Mucosa of rectum (tissue), 2 donors: ENCODE measurements around the gene YJEFN3.

ENCODE experiments used
- H3K27ac ChIP-seq, 2 donors: one replicate each; pipeline ENCODE4 v1.7.0; 2013; ENCODE audit warnings: inconsistent platforms in 2 of 2, low read depth in 2 of 2, low read length in 2 of 2
- H3K27me3 ChIP-seq, 2 donors: one replicate each; pipeline ENCODE4 v1.7.0; 2013; ENCODE audit warnings: low read length in 2 of 2; ENCODE audit not compliant: control insufficient read depth in 2 of 2, insufficient read depth in 2 of 2
- H3K36me3 ChIP-seq, 2 donors: one replicate each; pipeline ENCODE4 v1.7.0; 2013; ENCODE audit warnings: low read length in 2 of 2; ENCODE audit not compliant: control insufficient read depth in 2 of 2, insufficient read depth in 2 of 2
- H3K4me1 ChIP-seq, 2 donors: one replicate each; pipeline ENCODE4 v1.7.0; 2013; ENCODE audit warnings: low read length in 2 of 2, mild to moderate bottlenecking in 1 of 2; ENCODE audit not compliant: control insufficient read depth in 2 of 2, insufficient read depth in 2 of 2
- H3K4me3 ChIP-seq, 2 donors: one replicate each; pipeline ENCODE4 v1.7.0; 2013; ENCODE audit warnings: low read length in 2 of 2
- H3K9ac ChIP-seq, 2 donors: one replicate each; pipeline ENCODE4 v1.7.0; 2013; ENCODE audit warnings: low read length in 2 of 2, low read depth in 1 of 2, mild to moderate bottlenecking in 1 of 2
- H3K9me3 ChIP-seq, 2 donors: one replicate each; pipeline ENCODE4 v1.7.0; 2013; ENCODE audit warnings: low read length in 2 of 2; ENCODE audit not compliant: control insufficient read depth in 2 of 2
- donor health status: healthy.
- donor health status: Normal muscosa, but diverticular disease.

Gene YJEFN3

DNA sequence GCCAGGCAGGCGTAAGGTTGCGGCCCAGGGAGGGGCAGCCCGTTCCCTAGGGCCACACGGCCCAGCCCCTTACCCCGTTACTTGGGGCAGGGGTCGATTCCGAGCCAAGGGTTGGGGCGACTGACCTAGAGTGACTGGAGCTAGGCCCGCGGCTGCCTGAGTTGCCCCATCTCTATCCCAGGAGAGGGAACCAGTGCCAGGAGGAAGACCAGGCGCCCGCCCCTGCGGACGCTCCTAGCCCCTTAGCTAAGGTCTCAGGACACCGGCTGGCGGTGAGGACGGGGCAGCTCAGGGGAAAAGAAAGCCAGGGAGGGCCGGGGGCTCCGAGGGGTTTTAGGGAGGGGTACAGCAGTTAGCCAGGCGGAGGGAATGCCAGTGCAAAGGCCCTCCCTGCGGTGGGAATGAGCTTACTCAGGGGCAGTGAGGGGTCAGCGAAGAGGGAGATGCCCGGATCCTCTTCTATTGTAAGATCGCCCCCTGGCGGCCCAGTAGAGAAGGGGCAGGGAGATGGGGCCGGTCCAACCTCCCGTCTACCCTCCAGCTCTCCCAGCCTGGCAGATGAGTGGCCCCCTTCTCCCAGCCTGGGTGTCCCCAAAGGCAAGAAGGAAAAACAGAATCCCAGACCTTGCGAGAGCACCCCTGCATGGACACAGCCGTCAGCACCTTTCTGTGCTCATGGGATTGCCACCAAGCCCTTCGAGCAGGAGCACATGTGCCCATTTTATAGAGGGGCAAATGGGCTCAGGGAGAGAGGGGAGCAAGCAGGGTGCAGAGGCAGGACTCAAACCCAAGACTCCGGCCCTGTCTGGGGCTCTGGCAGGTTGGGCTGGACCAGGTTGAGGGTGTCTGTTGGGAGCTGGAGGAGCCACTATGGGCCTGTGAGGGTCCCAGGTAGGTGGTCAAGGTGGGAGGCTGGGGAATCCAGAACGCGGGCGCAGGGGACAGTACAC is 25.6 kb downstream of the YJEFN3 start:
- no peak overlapping the region for H3K9ac ChIP-seq
- H3K9me3 ChIP-seq = no peaks in the 10 kb centered on the region
- H3K27me3 ChIP-seq = no peaks in the 10 kb centered on the region
- H3K4me3 ChIP-seq = no peak overlapping the region
- no peaks in the 10 kb centered on the region for H3K4me1 ChIP-seq
- no peak overlapping the region for H3K27ac ChIP-seq
- H3K36me3 ChIP-seq = no peaks in the 10 kb centered on the region

GRCh38 chr19:19558055-19558454 is 29.3 kb downstream of the YJEFN3 start:
- no peak overlapping the region for H3K4me3 ChIP-seq
- no peak overlapping the region for H3K9ac ChIP-seq
- no peak overlapping the region for H3K27ac ChIP-seq
- H3K36me3 ChIP-seq = no peaks in the 10 kb centered on the region
- H3K27me3 ChIP-seq = no peaks in the 10 kb centered on the region
- H3K9me3 ChIP-seq = no peaks in the 10 kb centered on the region
- H3K4me1 ChIP-seq = no peaks in the 10 kb centered on the region

GRCh38 chr19:19558636-19559035 is 29.9 kb downstream of the YJEFN3 start:
- no peak overlapping the region for H3K27ac ChIP-seq
- H3K27me3 ChIP-seq = no peaks in the 10 kb centered on the region
- no peaks in the 10 kb centered on the region for H3K9me3 ChIP-seq
- H3K4me1 ChIP-seq = no peaks in the 10 kb centered on the region
- H3K4me3 ChIP-seq = no peak overlapping the region
- H3K36me3 ChIP-seq = no peaks in the 10 kb centered on the region
- no peak overlapping the region for H3K9ac ChIP-seq

DNA sequence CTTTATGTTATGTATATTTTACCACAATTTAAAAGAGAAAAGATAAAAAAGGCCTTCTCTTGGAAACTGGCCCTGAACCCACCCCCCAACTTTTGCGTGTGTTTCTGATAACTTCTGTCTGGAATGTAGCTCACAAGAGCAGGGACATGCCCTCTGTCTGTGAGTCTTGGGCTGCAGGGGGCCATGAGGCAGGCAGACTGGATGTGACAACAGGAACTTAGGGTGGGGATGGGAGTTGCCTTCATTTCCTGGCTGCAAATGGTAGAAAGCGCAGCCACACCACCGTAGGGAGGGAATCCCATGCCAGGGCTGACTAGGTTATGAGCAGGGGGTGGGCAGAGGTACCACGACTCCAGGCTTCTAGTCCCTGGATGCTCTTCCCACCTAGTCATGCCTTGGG is 31.2 kb downstream of the YJEFN3 start:
- Histone ChIP-seq H3K36me3 (peaks cover 0 to 3% of the 10 kb centered on the region in 2 donors), H3K4me3 (no peak overlapping the region), H3K27ac (no peak overlapping the region), H3K27me3 (no peaks in the 10 kb centered on the region), H3K4me1 (no peaks in the 10 kb centered on the region), H3K9me3 (no peaks in the 10 kb centered on the region), H3K9ac (no peak overlapping the region)

DNA sequence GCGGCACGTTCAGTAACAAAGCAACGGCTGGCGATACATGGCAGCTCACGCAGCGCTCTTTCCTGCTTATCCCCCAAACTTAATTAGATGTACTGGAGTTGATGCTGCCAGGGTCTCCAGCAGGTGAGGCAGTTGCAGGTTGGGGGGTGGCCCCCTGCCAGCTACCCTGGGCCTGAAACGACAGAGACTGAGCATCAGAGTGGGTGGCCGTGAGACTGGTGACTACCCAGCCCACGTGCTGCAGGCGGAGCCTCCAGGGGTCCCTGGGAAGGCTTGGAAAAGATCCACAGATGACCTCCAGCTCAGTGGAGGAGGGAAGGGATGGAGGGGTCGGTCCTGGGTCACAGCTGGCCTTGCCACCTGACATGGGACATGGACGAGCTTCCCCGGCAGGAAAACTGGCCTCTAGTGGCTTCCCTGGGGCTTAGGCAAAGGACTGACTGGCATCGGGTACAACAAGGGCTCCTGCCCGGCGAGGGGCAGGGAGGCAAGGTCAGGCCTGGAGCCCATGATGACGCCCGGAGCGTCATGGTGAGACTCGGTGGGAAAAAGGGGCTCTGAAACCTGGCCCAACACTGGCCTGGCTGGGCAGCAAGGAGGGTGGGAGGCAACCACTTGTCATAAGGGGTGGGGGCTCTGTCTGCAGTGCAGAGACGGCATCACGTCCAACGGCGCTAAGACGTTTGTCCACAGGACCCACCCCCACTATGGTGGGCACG is 33.4 kb downstream of the YJEFN3 start:
- H3K4me1 ChIP-seq = no peaks in the 10 kb centered on the region
- H3K36me3 ChIP-seq = peaks cover 0 to 3% of the 10 kb centered on the region in 2 donors
- no peak overlapping the region for H3K9ac ChIP-seq
- no peak overlapping the region for H3K27ac ChIP-seq
- no peak overlapping the region for H3K4me3 ChIP-seq
- no peaks in the 10 kb centered on the region for H3K9me3 ChIP-seq
- H3K27me3 ChIP-seq = no peaks in the 10 kb centered on the region

DNA sequence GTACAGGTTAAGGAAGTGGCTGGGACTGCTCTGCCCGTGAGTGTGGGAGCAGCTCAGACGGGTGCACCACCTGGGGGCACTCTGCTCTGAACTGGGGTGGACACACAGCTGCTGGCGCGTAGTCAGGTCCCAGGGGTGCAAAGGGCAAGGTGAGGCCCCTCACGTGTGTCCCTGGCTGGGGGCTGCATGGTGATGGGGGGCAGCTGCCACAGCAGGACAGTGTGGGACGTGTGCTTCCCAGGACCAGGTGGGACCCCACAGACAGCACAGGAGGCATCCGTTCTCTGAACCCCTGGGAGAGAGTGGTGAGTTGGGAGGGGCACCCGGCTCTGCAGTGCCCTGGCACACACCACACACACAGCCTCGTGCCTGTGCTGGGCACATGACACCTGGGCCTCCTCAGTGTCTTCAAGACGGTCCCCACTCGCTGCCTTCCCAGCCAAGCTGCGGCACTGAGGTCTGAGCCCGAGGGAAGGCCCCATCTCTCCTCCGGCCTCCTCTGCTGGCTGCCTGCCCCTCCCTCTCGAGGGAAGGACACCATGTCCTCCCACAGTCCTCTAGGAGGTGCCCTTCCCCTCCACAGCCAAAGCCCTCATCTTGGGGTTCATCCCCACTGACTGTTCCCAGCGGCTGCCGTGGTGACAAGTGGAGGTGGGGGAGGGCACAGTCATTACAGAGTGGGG is 34.1 kb downstream of the YJEFN3 start:
- peaks cover 0 to 3% of the 10 kb centered on the region in 2 donors for H3K36me3 ChIP-seq
- no peak overlapping the region for H3K27ac ChIP-seq
- H3K4me1 ChIP-seq = no peaks in the 10 kb centered on the region
- H3K9ac ChIP-seq = no peak overlapping the region
- no peaks in the 10 kb centered on the region for H3K27me3 ChIP-seq
- H3K4me3 ChIP-seq = no peak overlapping the region
- H3K9me3 ChIP-seq = no peaks in the 10 kb centered on the region

- Histone ChIP-seq H3K4me3 (no peak overlapping the region), H3K36me3 (peaks cover 0 to 3% of the 10 kb centered on the region in 2 donors), H3K9ac (no peak overlapping the region), H3K27me3 (no peaks in the 10 kb centered on the region), H3K4me1 (no peaks in the 10 kb centered on the region), H3K27ac (no peak overlapping the region), H3K9me3 (no peaks in the 10 kb centered on the region)
These were observed 34.7 kb downstream of the YJEFN3 start for GRCh38 chr19:19563348-19563848.

DNA sequence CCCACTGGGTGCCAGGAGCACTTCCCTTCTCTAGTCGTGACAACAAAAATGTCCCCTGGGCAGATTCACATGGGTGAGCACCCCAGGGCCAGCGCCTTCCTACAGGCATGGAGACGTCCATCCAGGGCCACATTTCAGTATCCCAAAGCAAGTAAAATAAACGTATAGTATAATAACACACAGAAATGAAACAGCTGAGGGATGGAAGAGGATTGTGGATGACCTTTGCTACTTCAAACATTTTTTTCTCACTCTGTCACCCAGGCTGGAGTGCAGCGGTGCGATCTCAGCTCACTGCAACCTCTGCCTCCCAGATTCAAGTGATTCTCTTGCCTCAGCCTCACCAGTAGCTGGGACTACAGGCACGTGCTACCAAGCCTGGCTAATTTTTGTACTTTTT is 37.6 kb downstream of the YJEFN3 start:
- Histone ChIP-seq H3K9me3 (no peaks in the 10 kb centered on the region), H3K9ac (no peak overlapping the region), H3K4me3 (no peak overlapping the region), H3K4me1 (no peaks in the 10 kb centered on the region), H3K27ac (no peak overlapping the region), H3K36me3 (peaks cover 0 to 3% of the 10 kb centered on the region in 2 donors), H3K27me3 (no peaks in the 10 kb centered on the region)

- H3K27me3 ChIP-seq = no peaks in the 10 kb centered on the region
- no peaks in the 10 kb centered on the region for H3K9me3 ChIP-seq
- no peaks in the 10 kb centered on the region for H3K4me1 ChIP-seq
- H3K36me3 ChIP-seq = peaks cover 0 to 3% of the 10 kb centered on the region in 2 donors
- no peak overlapping the region for H3K9ac ChIP-seq
- no peak overlapping the region for H3K27ac ChIP-seq
- no peak overlapping the region for H3K4me3 ChIP-seq
These were observed 38.7 kb downstream of the YJEFN3 start for GRCh38 chr19:19567391-19567790.
